Spinal cord (tissue), 10 donors: ENCODE measurements around the gene MRPL16. TPM values are rescaled to one million over a fixed set of nuclear protein-coding genes. Genes with fewer than 3 reads are reported as not detected.

ENCODE experiments used
- DNase-seq, 6 donors: peaks; one replicate each; pipeline versions ENCODE4 v3.0.0 to v3.0.0-alpha.2; 2013 to 2015; ENCODE audit warnings: low spot score in 6 of 6, low read depth in 4 of 6
- H3K27ac ChIP-seq: one replicate; pipeline ENCODE4 v1.5.1; 2013; ENCODE audit warnings: low read depth, low read length, control low read depth
- H3K27me3 ChIP-seq: one replicate; pipeline ENCODE4 v1.6.1; 2013; ENCODE audit warnings: low read length; ENCODE audit not compliant: control insufficient read depth, insufficient read depth
- H3K36me3 ChIP-seq: one replicate; pipeline ENCODE4 v1.6.1; 2013; ENCODE audit warnings: low read length; ENCODE audit not compliant: control insufficient read depth, insufficient read depth
- H3K4me1 ChIP-seq: one replicate; pipeline ENCODE4 v1.6.1; 2013; ENCODE audit warnings: low read length; ENCODE audit not compliant: control insufficient read depth, insufficient read depth
- H3K4me3 ChIP-seq: one replicate; pipeline ENCODE4 v1.5.1; 2013; ENCODE audit warnings: low read depth, low read length, control low read depth
- H3K9me3 ChIP-seq: one replicate; pipeline ENCODE4 v1.6.1; 2013; ENCODE audit warnings: low read length; ENCODE audit not compliant: control insufficient read depth, insufficient read depth
- WGBS: methylation state at CpG from one replicate; pipeline ENCODE4 v1.1.5; 2013; ENCODE audit warnings: missing lambda C conversion rate; ENCODE audit not compliant: insufficient coverage; 5-methylcytosine and 5-hydroxymethylcytosine counted together
- polyA plus RNA-seq, 2 donors: library from polyadenylated mRNA; unstranded; fragments of 120-200 nt; gene quantifications; one replicate each; pipeline ENCODE4 v1.2.1, GENCODE V29; 2013; ENCODE audit not compliant: insufficient read length in 2 of 2
- total RNA-seq, 2 donors: library from RNA; depleted of rRNA in 1 of 2; stranded (reverse); fragments of 120-200 nt in 1 of 2; fragments of >200 nt in 1 of 2; gene quantifications; one replicate each; pipeline versions ENCODE4 v1.2.3 to v1.2.4, GENCODE V29; 2013 to 2014
- donor health status: healthy.

Gene MRPL16
- total and polyA plus RNA-seq, 4 donors = 26.6 to 54.1 (median 45.2) TPM

DNA sequence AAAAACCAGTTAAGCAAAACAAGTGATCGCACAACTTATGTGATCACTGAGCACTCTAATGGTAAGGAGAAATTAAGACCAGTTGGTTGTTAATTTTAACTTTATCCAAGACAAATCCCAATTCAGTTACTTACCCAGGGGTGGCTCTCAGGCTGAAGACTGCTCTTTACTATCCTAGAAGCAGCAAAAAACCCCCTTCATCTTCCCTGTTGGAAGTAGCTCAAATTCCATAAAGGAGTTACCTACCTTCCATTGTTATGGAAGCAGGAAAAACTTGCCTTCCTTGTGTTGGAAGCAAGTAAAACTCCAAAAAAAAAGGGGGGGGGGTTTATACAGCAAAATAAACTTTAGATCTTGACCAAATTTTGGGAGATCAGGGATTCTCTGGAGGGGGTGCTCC lies 5.2 kb upstream of the MRPL16 start:
- Histone ChIP-seq H3K27me3 (no peaks in the 10 kb centered on the region), H3K36me3 (no peaks in the 10 kb centered on the region), H3K9me3 (no peaks in the 10 kb centered on the region), H3K4me1 (no peaks in the 10 kb centered on the region), H3K27ac (no peak overlapping the region), H3K4me3 (no peak overlapping the region)
- DNase-seq = no peak
- WGBS = no CpG with 5 or more reads among the region's 1 CpG

DNA sequence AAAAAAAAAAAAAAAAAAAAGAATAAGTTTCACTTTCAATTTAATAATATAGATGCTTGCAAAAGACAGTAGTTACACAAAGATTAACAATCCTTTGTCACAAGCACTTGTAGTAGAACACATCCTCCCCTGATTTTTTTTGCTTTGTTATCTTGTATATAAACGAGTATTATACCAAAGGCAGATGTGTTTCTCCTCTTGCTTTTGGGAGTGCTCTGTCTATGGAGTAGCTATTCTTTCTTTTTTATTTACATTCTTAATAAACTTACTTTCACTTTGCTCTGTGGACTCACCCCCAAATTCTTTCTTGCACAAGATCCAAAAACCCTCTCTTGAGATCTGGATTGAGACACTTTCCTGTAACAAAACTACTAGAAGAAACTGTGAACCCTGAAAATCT lies 3.4 kb upstream of the MRPL16 start:
- H3K36me3 ChIP-seq = peaks cover 4% of the 10 kb centered on the region
- DNase-seq = no peak
- H3K27ac ChIP-seq = no peak overlapping the region
- no peaks in the 10 kb centered on the region for H3K9me3 ChIP-seq
- no CpG with 5 or more reads among the region's 1 CpG for WGBS
- no peak overlapping the region for H3K4me3 ChIP-seq
- no peaks in the 10 kb centered on the region for H3K27me3 ChIP-seq
- peaks cover 10% of the 10 kb centered on the region for H3K4me1 ChIP-seq

DNA sequence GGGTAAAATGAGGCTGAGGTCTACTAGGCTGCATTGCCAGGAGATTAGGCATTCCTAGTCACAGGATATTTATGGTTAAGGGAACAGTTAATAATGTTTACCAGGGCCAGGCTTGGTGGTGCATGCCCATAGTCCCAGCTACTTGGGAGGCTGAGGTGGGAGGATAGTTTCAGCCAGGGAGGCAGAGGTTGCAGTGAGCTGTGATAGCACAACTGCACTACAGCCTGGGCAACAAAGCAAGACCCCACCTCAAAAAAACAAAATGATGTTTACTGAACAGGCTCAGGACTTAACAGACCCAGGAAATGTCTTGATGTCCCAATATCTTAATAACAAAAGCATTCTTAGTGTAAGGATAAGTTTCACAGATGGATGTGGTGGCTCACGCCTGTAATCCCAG lies 2.8 kb upstream of the MRPL16 start:
- H3K9me3 ChIP-seq = no peaks in the 10 kb centered on the region
- WGBS = 100% methylated on average over 1 of the region's 1 CpG
- H3K4me3 ChIP-seq = no peak overlapping the region
- H3K27ac ChIP-seq = no peak overlapping the region
- DNase-seq = no peak
- no peaks in the 10 kb centered on the region for H3K27me3 ChIP-seq
- H3K4me1 ChIP-seq = peaks cover 10% of the 10 kb centered on the region
- peaks cover 4% of the 10 kb centered on the region for H3K36me3 ChIP-seq

DNA sequence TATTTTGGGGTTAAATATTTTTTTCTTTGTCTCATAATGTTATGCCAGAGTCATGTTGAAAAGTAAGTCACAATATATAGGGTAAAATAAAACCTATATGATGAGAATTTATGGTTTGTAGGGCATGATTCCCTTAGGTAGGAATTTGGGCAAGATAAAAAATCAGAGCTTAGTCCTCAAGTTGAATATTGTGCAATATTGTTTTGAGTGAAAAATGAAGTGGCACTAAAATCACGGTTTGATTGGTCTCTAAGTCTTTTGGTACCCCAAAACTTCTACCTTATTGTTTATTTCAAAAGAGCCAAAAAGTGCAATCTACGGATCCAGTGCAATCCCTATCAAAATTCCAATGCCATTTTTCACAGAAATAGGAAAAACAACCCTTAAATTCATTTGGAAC lies 1.6 kb upstream of the MRPL16 start:
- WGBS = 100% methylated on average over 2 of the region's 2 CpGs
- no peaks in the 10 kb centered on the region for H3K9me3 ChIP-seq
- H3K4me1 ChIP-seq = peaks cover 10% of the 10 kb centered on the region
- H3K27ac ChIP-seq = no peak overlapping the region
- no peak overlapping the region for H3K4me3 ChIP-seq
- no peaks in the 10 kb centered on the region for H3K27me3 ChIP-seq
- no peak for DNase-seq
- H3K36me3 ChIP-seq = peaks cover 4% of the 10 kb centered on the region

DNA sequence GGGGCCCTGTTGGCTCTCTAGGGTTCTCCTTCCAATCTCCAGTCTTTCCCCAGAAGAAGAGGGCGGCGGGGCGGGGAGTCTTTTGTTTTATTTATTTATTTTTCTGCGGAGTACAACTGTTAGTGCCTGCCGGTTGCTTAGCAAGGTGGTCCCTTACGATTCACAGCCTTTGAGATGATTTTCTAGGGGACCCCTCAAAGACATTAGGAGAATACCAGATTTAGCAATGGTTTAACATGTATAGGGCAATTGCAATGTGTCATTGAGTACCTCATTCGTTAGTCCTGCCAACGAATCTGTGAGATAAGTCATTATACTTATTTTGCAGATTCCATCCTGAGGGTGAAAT lies 307 bp upstream of the MRPL16 start:
- WGBS = 32% methylated on average over 2 of the region's 8 CpGs
- H3K27ac ChIP-seq = peak overlapping the region; percentile 11
- DNase-seq = no peak

DNA sequence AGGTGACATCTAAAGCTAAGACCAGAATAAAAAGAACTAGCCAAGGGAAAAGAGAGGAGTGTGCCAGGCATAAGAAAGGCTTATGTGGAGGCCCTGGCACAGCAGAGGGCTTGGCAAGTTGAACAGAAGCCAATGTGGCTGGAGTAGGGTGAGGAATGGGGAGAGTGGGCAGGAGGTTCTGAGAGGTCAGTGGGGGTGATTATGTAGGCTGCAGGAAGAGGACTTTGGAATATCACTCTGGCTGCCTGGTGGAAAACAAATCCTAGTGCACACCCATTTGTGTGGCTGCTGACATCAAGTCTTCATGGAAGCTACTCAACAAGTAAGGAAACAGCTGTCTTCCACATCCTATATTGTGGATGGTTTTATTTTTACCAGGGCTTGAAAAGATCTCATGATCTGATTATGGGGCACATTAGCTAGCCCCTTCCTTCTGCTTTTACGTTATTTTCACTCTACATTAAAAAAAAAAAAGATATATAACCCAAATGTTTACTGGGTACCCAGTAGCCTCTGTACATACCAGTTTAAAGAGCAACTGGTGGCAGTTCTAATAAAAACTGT lies 3.4 kb downstream of the MRPL16 start:
- WGBS = no CpG with 5 or more reads among the region's 1 CpG
- no peak for DNase-seq

More for the DNA sequence above, 307 bp upstream of the MRPL16 start:
- no peaks in the 10 kb centered on the region for H3K27me3 ChIP-seq
- peak overlapping the region; percentile 87 for H3K4me3 ChIP-seq
- H3K36me3 ChIP-seq = peaks cover 14% of the 10 kb centered on the region
- H3K4me1 ChIP-seq = peaks cover 10% of the 10 kb centered on the region
- H3K9me3 ChIP-seq = no peaks in the 10 kb centered on the region

DNA sequence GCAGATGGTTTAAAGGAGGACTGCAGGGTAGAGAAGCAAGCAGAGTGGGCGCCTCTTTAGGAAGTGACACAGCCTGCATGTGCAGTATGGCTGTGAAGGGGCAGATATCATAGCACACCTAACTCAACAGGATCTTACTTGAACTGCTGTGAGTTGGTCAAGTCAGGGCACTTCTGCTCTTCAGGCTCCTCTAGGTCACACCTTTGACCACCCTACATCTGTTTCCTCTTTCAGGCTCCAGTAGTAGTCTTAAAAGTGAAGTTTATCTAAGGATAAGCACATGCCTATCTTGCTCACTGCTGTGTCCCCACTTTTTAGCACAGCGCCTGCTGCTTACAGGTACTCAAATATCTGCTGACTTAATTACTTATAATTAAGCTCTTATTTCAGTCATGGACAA lies 6.5 kb downstream of the MRPL16 start:
- H3K27ac ChIP-seq = no peak overlapping the region
- H3K9me3 ChIP-seq = no peaks in the 10 kb centered on the region
- no peak for DNase-seq
- H3K4me1 ChIP-seq = no peaks in the 10 kb centered on the region
- H3K27me3 ChIP-seq = no peaks in the 10 kb centered on the region
- H3K4me3 ChIP-seq = no peak overlapping the region
- 100% methylated on average over 1 of the region's 2 CpGs for WGBS
- H3K36me3 ChIP-seq = peaks cover 11% of the 10 kb centered on the region

More for the DNA sequence above, 3.4 kb downstream of the MRPL16 start:
- Histone ChIP-seq H3K4me3 (no peak overlapping the region), H3K9me3 (no peaks in the 10 kb centered on the region), H3K27ac (no peak overlapping the region), H3K27me3 (no peaks in the 10 kb centered on the region), H3K4me1 (peaks cover 10% of the 10 kb centered on the region), H3K36me3 (peaks cover 14% of the 10 kb centered on the region)

DNA sequence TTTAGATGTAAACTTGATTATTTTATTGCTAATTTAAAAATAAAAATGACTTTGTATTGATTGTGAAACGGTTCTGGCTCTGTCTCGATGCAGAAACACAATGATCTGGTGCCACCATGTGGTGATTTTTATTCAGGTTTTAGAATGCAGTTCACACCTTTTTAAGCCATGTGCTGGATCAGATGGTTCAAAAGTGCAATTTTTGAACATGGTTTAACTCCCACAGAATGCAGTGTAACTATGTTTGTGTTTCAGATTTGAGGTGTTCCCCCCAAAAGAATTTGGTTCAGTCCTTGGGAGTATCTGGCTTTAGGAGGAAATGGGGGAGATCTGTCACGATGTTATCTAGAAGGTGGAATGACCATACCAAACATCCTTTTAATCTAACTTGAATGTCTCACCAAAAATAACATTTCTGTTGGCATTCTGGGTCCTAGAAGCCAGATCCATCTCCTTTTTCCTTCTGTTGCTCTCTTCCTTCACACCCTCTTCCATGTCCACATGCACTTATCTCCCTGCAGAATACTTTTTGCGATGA lies 7.9 kb downstream of the MRPL16 start:
- Histone ChIP-seq H3K4me3 (no peak overlapping the region), H3K27ac (no peak overlapping the region), H3K9me3 (no peaks in the 10 kb centered on the region), H3K27me3 (no peaks in the 10 kb centered on the region), H3K36me3 (peaks cover 11% of the 10 kb centered on the region), H3K4me1 (no peaks in the 10 kb centered on the region)
- peak in 5 of 6 donors; percentile 45 to 90 (median 67) for DNase-seq
- whole genome bisulfite sequencing = 38% methylated on average over 3 of the region's 4 CpGs

DNA sequence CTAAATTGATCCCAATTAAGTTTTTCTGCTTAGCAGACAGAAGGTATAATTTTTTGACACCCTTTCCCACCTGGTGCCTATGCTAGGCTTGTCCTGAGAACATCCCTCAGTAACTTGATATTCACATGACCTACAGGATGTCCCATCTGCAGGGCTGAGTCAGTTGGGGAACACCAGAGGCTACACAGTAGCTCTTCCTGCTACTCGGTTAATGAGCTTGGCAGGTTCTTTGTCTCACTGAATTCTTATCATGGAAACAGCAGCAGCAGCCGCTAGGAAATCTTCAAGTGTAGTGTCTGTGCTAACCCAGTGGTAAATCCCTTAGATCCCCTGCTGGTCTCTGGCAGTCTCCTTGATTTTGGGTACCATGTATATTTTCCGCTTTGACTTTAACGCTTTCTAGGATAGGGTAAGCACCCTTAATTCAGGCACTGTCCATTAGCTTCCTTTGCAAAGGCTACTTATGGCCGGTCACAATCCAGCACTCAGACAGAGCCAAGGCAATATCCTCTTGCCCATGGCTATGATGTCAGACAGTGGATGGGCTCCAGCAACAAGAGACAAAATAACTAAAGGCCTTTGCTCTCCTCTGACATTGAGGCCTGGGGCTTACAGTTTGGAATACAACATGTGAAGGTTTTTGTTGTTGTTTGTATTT lies 8.5 kb downstream of the MRPL16 start:
- Histone ChIP-seq H3K27ac (peak overlapping the region; percentile 25), H3K9me3 (no peaks in the 10 kb centered on the region), H3K4me1 (no peaks in the 10 kb centered on the region), H3K4me3 (no peak overlapping the region), H3K27me3 (no peaks in the 10 kb centered on the region), H3K36me3 (peaks cover 10% of the 10 kb centered on the region)
- WGBS = 51% methylated on average over 5 of the region's 5 CpGs
- no peak for DNase-seq

DNA sequence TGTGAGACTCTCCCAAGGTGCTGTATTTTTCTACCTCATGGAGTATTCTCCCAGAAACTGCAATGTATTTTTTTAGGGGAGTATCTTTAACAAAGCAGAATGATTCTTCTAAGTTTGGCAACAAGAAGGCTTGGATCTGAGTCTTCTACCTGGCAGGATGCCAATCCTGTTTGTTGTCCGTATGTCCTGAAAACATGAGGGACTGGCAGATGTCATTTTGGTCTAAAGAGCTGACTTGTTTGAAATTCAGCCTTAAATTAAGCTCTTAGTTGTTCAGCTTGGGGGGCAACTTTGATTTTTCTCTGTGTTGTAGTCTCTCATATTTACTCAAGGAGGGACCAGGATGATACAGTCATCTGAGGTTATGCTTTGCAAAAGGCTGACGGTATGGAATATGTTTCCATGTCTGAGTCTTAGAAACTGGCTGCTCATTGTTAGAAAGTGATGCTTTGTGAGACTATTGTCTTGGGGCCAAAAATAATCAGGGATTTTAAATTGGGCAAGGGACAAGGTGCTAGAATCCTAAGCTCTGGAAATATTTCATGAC lies 9.3 kb downstream of the MRPL16 start:
- no peaks in the 10 kb centered on the region for H3K4me1 ChIP-seq
- H3K4me3 ChIP-seq = no peak overlapping the region
- no peak overlapping the region for H3K27ac ChIP-seq
- H3K9me3 ChIP-seq = no peaks in the 10 kb centered on the region
- 57% methylated on average over 2 of the region's 2 CpGs for whole genome bisulfite sequencing
- DNase-seq = peak in 1 of 6 donors; percentile 54
- H3K36me3 ChIP-seq = peaks cover 2% of the 10 kb centered on the region
- no peaks in the 10 kb centered on the region for H3K27me3 ChIP-seq
